Measurements from ENCODE around the gene LACC1. TPM values are rescaled to one million over a fixed set of nuclear protein-coding genes. Genes with fewer than 3 reads are reported as not detected.

LACC1 gene
- total RNA-seq, 2 donors from 2014 or later = 2.3 to 9.9 TPM

GRCh38 chr13:43846496-43847158 lies 33.1 kb upstream of the LACC1 start:
- DNase-seq (no peak), ATAC-seq (no peak)
- Histone ChIP-seq H3K4me1 (no peaks in the 10 kb centered on the region), H3K36me3 (replicated peaks in 1 of 2; ENCODE audit: insufficient read depth in 1 of 2, low read depth in 2 of 2) (no peaks in the 10 kb centered on the region), H3K27ac (no peak overlapping the region), H3K4me3 (no peak overlapping the region), H3K9me3 (peaks cover 0 to 5% (median 0%) of the 10 kb centered on the region in 3 donors), H3K27me3 (no peaks in the 10 kb centered on the region)
- WGBS, 2 donors = 92 to 94% methylated on average over 3 of the region's 3 CpGs
- TF ChIP-seq POLR2A (IDR thresholded peaks at IDR 0.05) = no peak
- no peak for TF ChIP-seq CTCF (IDR thresholded peaks at IDR 0.05)
- intact Hi-C loops (cut with DNase I) = no loop called here

- Histone ChIP-seq H3K4me3 (no peak overlapping the region), H3K9me3 (peaks cover 0 to 18% (median 0%) of the 10 kb centered on the region in 3 donors), H3K27ac (peak overlapping the region in 1 of 4 donors; percentile 38), H3K36me3 (replicated peaks in 1 of 2; ENCODE audit: insufficient read depth in 1 of 2, low read depth in 2 of 2) (no peaks in the 10 kb centered on the region), H3K27me3 (no peaks in the 10 kb centered on the region), H3K4me1 (no peaks in the 10 kb centered on the region)
- intact Hi-C loops (cut with DNase I) = no loop called here
- no peak for TF ChIP-seq CTCF (IDR thresholded peaks at IDR 0.05)
- no peak for TF ChIP-seq POLR2A (IDR thresholded peaks at IDR 0.05)
- ATAC-seq (no peak), DNase-seq (no peak)
- WGBS, 2 donors = 71 to 94% methylated on average over 1 of the region's 1 CpG
Measured at GRCh38 chr13:43848001-43848649, 31.6 kb upstream of the LACC1 start.

GRCh38 chr13:43850873-43851272 lies 28.8 kb upstream of the LACC1 start:
- intact Hi-C loops (cut with DNase I) = no loop called here
- H3K4me3 ChIP-seq = no peak overlapping the region
- no peaks in the 10 kb centered on the region for H3K27me3 ChIP-seq
- no peak for ATAC-seq
- no peak for TF ChIP-seq POLR2A (IDR thresholded peaks at IDR 0.05)
- TF ChIP-seq CTCF (IDR thresholded peaks at IDR 0.05) = no peak
- H3K4me1 ChIP-seq = no peaks in the 10 kb centered on the region
- no peaks in the 10 kb centered on the region for H3K36me3 ChIP-seq (replicated peaks in 1 of 2; ENCODE audit: insufficient read depth in 1 of 2, low read depth in 2 of 2)
- no peak overlapping the region for H3K27ac ChIP-seq
- peaks cover 0 to 34% (median 0%) of the 10 kb centered on the region in 3 donors for H3K9me3 ChIP-seq
- no peak for DNase-seq
- WGBS, 2 donors = 94 to 96% methylated on average over 1 of the region's 1 CpG

GRCh38 chr13:43852923-43853404 lies 26.7 kb upstream of the LACC1 start:
- Histone ChIP-seq H3K9me3 (peaks cover 0 to 34% (median 0%) of the 10 kb centered on the region in 3 donors), H3K27me3 (no peaks in the 10 kb centered on the region), H3K36me3 (replicated peaks in 1 of 2; ENCODE audit: insufficient read depth in 1 of 2, low read depth in 2 of 2) (no peaks in the 10 kb centered on the region), H3K27ac (no peak overlapping the region), H3K4me1 (no peaks in the 10 kb centered on the region), H3K4me3 (no peak overlapping the region)
- ATAC-seq (no peak), DNase-seq (no peak)
- 94 to 95% methylated on average over 1 of the region's 1 CpG for WGBS, 2 donors
- TF ChIP-seq CTCF (IDR thresholded peaks at IDR 0.05) (no peak), POLR2A (IDR thresholded peaks at IDR 0.05) (no peak)
- intact Hi-C loops (cut with DNase I) = no loop called here
